Measurements from ENCODE around the gene SLC16A1. TPM values are rescaled to one million over a fixed set of nuclear protein-coding genes. Genes with fewer than 3 reads are reported as not detected.

The SLC16A1 gene
- polyA plus RNA-seq, 3 donors, result 2.4 to 13.1 (median 10.3) TPM

DNA sequence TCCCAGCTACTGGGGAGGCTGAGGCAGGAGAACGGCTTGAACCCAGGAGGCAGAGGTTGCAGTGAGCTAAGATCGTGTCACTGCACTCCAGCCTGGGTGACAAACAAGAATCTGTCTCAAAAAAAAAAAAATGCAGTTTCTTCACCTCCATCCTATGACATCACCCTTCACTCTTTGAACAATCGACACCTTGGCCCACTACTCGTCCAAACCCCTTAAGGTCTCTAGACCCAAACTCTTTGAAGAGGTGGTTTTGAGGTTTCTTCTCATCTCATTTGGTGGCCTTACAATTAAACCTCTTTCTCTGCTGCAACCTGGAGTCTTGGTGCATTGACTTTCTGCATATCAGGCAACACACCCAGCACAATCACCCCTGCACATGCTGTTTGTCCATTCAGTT lies 86.1 kb downstream of the SLC16A1 start:
- no peaks in the 10 kb centered on the region for H3K27me3 ChIP-seq (ENCODE audit: control insufficient read depth in 2 of 2, insufficient read depth in 2 of 2, low read length in 2 of 2)
- H4K20me1 ChIP-seq (ENCODE audit: insufficient read depth, low read length), result no peaks in the 10 kb centered on the region
- no peak for DNase-seq
- H3K27ac ChIP-seq (ENCODE audit: low read depth in 1 of 2, low read length in 2 of 2), result no peak overlapping the region
- H3K79me2 ChIP-seq (ENCODE audit: insufficient read depth, low read length), result no peaks in the 10 kb centered on the region
- no peak overlapping the region for H2AFZ ChIP-seq (ENCODE audit: insufficient read depth, low read depth, low read length, poor library complexity, severe bottlenecking)
- no peaks in the 10 kb centered on the region for H3K36me3 Mint-ChIP-seq
- peaks cover 2 to 6% (median 4%) of the 10 kb centered on the region in 3 donors for H3K27me3 Mint-ChIP-seq (ENCODE audit: low read depth in 3 of 3)
- no peaks in the 10 kb centered on the region for H3K36me3 ChIP-seq (replicated peaks in 1 of 2; ENCODE audit: control insufficient read depth in 1 of 2, insufficient read depth in 2 of 2, low read length in 2 of 2)
- H3K4me3 ChIP-seq (replicated peaks in 1 of 3; ENCODE audit: low read depth in 2 of 3, low read length in 3 of 3), result no peak overlapping the region
- H3K9me3 Mint-ChIP-seq, result no peaks in the 10 kb centered on the region
- H3K9me3 ChIP-seq (replicated peaks in 1 of 2; ENCODE audit: control insufficient read depth in 1 of 2, insufficient read depth in 1 of 2, low read length in 2 of 2), result no peaks in the 10 kb centered on the region
- TF ChIP-seq, protein P1, sequence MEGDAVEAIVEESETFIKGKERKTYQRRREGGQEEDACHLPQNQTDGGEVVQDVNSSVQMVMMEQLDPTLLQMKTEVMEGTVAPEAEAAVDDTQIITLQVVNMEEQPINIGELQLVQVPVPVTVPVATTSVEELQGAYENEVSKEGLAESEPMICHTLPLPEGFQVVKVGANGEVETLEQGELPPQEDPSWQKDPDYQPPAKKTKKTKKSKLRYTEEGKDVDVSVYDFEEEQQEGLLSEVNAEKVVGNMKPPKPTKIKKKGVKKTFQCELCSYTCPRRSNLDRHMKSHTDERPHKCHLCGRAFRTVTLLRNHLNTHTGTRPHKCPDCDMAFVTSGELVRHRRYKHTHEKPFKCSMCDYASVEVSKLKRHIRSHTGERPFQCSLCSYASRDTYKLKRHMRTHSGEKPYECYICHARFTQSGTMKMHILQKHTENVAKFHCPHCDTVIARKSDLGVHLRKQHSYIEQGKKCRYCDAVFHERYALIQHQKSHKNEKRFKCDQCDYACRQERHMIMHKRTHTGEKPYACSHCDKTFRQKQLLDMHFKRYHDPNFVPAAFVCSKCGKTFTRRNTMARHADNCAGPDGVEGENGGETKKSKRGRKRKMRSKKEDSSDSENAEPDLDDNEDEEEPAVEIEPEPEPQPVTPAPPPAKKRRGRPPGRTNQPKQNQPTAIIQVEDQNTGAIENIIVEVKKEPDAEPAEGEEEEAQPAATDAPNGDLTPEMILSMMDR (IDR thresholded peaks at IDR 0.05), result no peak
- H3K4me1 Mint-ChIP-seq, result peaks cover 10% of the 10 kb centered on the region
- no peak overlapping the region for H3K4me2 ChIP-seq (replicated peaks; ENCODE audit: extremely low read depth, low read length, poor library complexity, severe bottlenecking)
- H3K27ac Mint-ChIP-seq, result no peak overlapping the region
- WGBS (ENCODE audit: insufficient coverage), result 94% methylated on average over 2 of the region's 4 CpGs
- no peak overlapping the region for H3K9ac ChIP-seq (ENCODE audit: insufficient read depth, low read length, poor library complexity, severe bottlenecking)
- intact Hi-C loops (cut with micrococcal nuclease), result no loop called here
- peaks cover 0 to 8% of the 10 kb centered on the region in 2 donors for H3K4me1 ChIP-seq (ENCODE audit: control insufficient read depth in 1 of 2, insufficient read depth in 2 of 2, low read length in 2 of 2)
- no peak overlapping the region for H3K4me3 Mint-ChIP-seq

DNA sequence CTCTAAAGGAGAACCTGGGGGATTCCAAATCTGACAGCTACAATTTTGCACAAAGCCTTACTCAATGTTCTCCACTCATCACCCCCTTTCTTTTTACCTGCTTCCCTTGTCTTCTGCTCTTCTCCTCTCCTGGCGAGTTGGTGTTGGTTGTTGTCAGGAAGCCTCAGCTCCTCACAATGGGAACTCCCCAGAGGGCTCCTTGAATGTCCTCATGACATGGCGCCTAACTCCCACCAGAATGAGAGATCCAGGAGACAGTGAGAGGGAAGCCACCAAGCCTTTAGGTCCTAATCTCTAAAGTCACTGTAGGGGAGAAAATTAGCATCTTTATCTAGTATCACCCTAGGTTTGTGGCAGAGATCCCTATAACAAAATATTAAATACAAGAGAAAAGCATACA lies 87.8 kb downstream of the SLC16A1 start:
- H3K9ac ChIP-seq (ENCODE audit: insufficient read depth, low read length, poor library complexity, severe bottlenecking), result no peak overlapping the region
- Mint-ChIP-seq H3K36me3 (no peaks in the 10 kb centered on the region), H3K4me1 (no peaks in the 10 kb centered on the region), H3K27me3 (ENCODE audit: low read depth in 3 of 3) (peaks cover 2 to 6% (median 3%) of the 10 kb centered on the region in 3 donors), H3K27ac (no peak overlapping the region), H3K4me3 (no peak overlapping the region), H3K9me3 (peaks cover 0 to under 1% (median 0%) of the 10 kb centered on the region in 7 donors)
- TF ChIP-seq, protein P1 (IDR thresholded peaks at IDR 0.05), result no peak
- no peaks in the 10 kb centered on the region for H3K36me3 ChIP-seq (replicated peaks in 1 of 2; ENCODE audit: control insufficient read depth in 1 of 2, insufficient read depth in 2 of 2, low read length in 2 of 2)
- DNase-seq, result no peak
- H3K27ac ChIP-seq (ENCODE audit: low read depth in 1 of 2, low read length in 2 of 2), result no peak overlapping the region
- no peaks in the 10 kb centered on the region for H3K9me3 ChIP-seq (replicated peaks in 1 of 2; ENCODE audit: control insufficient read depth in 1 of 2, insufficient read depth in 1 of 2, low read length in 2 of 2)
- no peak overlapping the region for H2AFZ ChIP-seq (ENCODE audit: insufficient read depth, low read depth, low read length, poor library complexity, severe bottlenecking)
- H3K79me2 ChIP-seq (ENCODE audit: insufficient read depth, low read length), result no peaks in the 10 kb centered on the region
- no peaks in the 10 kb centered on the region for H4K20me1 ChIP-seq (ENCODE audit: insufficient read depth, low read length)
- no peaks in the 10 kb centered on the region for H3K4me1 ChIP-seq (ENCODE audit: control insufficient read depth in 1 of 2, insufficient read depth in 2 of 2, low read length in 2 of 2)
- WGBS (ENCODE audit: insufficient coverage), result no CpG with 5 or more reads among the region's 2 CpGs
- no peaks in the 10 kb centered on the region for H3K27me3 ChIP-seq (ENCODE audit: control insufficient read depth in 2 of 2, insufficient read depth in 2 of 2, low read length in 2 of 2)
- no peak overlapping the region for H3K4me2 ChIP-seq (replicated peaks; ENCODE audit: extremely low read depth, low read length, poor library complexity, severe bottlenecking)
- no peak overlapping the region for H3K4me3 ChIP-seq (replicated peaks in 1 of 3; ENCODE audit: low read depth in 2 of 3, low read length in 3 of 3)
- intact Hi-C loops (cut with micrococcal nuclease), result no loop called here
